HG02571 (cell line): Measurements from ENCODE around the gene PEA15.
A peak's percentile ranks its signal among the peaks of the same experiment; 100 is the strongest.

Source experiments
- ATAC-seq: cut with Tn5 transposase; IDR thresholded peaks from one replicate; pipeline ENCODE4 v1.9.1; 2021; ENCODE audit warnings: mild to moderate bottlenecking, moderate library complexity; ENCODE audit not compliant: unreplicated experiment

PEA15 gene

GRCh38 chr1:160236806-160237205, 31.6 kb downstream of the PEA15 start:
- no peak for ATAC-seq

GRCh38 chr1:160237558-160237957, 32.4 kb downstream of the PEA15 start:
- ATAC-seq = no peak

GRCh38 chr1:160238408-160238807, 33.2 kb downstream of the PEA15 start:
- ATAC-seq = no peak

- ATAC-seq = no peak
Measured at GRCh38 chr1:160239582-160240299, 34.6 kb downstream of the PEA15 start.

GRCh38 chr1:160243767-160244166, 38.6 kb downstream of the PEA15 start:
- no peak for ATAC-seq

GRCh38 chr1:160244209-160244608, 39.0 kb downstream of the PEA15 start:
- ATAC-seq = no peak

- ATAC-seq = no peak
Measured at GRCh38 chr1:160245434-160245833, 40.2 kb downstream of the PEA15 start.

GRCh38 chr1:160247053-160247452, 41.9 kb downstream of the PEA15 start:
- ATAC-seq = no peak

GRCh38 chr1:160251011-160251410, 45.8 kb downstream of the PEA15 start:
- ATAC-seq = no peak

GRCh38 chr1:160251687-160252526, 46.7 kb downstream of the PEA15 start:
- no peak for ATAC-seq

GRCh38 chr1:160255781-160256300, 50.7 kb downstream of the PEA15 start:
- ATAC-seq = no peak

- no peak for ATAC-seq
Measured at GRCh38 chr1:160256396-160257046, 51.3 kb downstream of the PEA15 start.

- ATAC-seq = no peak
Measured at GRCh38 chr1:160257411-160258015, 52.3 kb downstream of the PEA15 start.

- no peak for ATAC-seq
Measured at GRCh38 chr1:160258177-160258798, 53.1 kb downstream of the PEA15 start.

GRCh38 chr1:160260406-160261382, 55.5 kb downstream of the PEA15 start:
- ATAC-seq = no peak

GRCh38 chr1:160261556-160261892, 56.3 kb downstream of the PEA15 start:
- no peak for ATAC-seq

- peak; percentile 77 for ATAC-seq
Measured at GRCh38 chr1:160261893-160262794, 57.0 kb downstream of the PEA15 start, which contains the start of gene DCAF8. TSS of gene DCAF8 (minus strand) at chr1:160262549. CDS start at chr1:160244008, 18,541 bp downstream.

GRCh38 chr1:160264795-160265307, 59.7 kb downstream of the PEA15 start:
- no peak for ATAC-seq
